ENCODE measurements around the gene KCNMA1.

Gene KCNMA1

GRCh38 chr10:77287647-77288120 lies 349.9 kb downstream of the KCNMA1 start:
- Histone ChIP-seq H3K36me3 (ENCODE audit: control insufficient read depth in 1 of 2, insufficient read depth in 2 of 2, low read depth in 1 of 2, low read length in 2 of 2) (no peaks in the 10 kb centered on the region), H3K9me3 (ENCODE audit: control insufficient read depth, low read length) (no peaks in the 10 kb centered on the region), H3K14ac (ENCODE audit: low read length in 2 of 2) (no peak overlapping the region), H3K4me3 (ENCODE audit: insufficient read depth in 1 of 2, low read depth in 1 of 2, low read length in 2 of 2) (no peak overlapping the region), H3K79me1 (replicated peaks; ENCODE audit: low read length, poor library complexity, severe bottlenecking) (peaks cover 4% of the 10 kb centered on the region), H2AFZ (ENCODE audit: low read depth, low read length) (no peak overlapping the region), H3K27ac (ENCODE audit: low read length, poor library complexity, severe bottlenecking) (no peak overlapping the region), H2BK12ac (ENCODE audit: low read length in 2 of 2) (no peak overlapping the region), H3K27me3 (ENCODE audit: control insufficient read depth in 1 of 2, insufficient read depth in 1 of 2, low read length in 2 of 2) (no peaks in the 10 kb centered on the region), H3K18ac (ENCODE audit: low read depth in 1 of 2, low read length in 2 of 2) (peak overlapping the region in 1 of 2 experiments; percentile 18), H2BK5ac (ENCODE audit: low read depth, low read length, poor library complexity, severe bottlenecking) (no peak overlapping the region), H4K91ac (ENCODE audit: low read length) (no peak overlapping the region), H3K4ac (ENCODE audit: low read depth in 1 of 2, low read length in 2 of 2) (peak overlapping the region in 1 of 2 experiments; percentile 24), H3K23ac (ENCODE audit: low read length in 2 of 2) (no peak overlapping the region), H3K4me2 (ENCODE audit: low read length, poor library complexity, severe bottlenecking) (no peak overlapping the region), H3K9ac (ENCODE audit: low read length) (no peak overlapping the region), H2BK15ac (ENCODE audit: low read depth, poor library complexity, severe bottlenecking) (no peak overlapping the region), H2BK120ac (ENCODE audit: low read depth, low read length) (peak overlapping the region; percentile 7), H3K4me1 (ENCODE audit: control insufficient read depth, insufficient read depth, low read depth, low read length) (peaks cover 14% of the 10 kb centered on the region), H4K8ac (ENCODE audit: low read length) (no peak overlapping the region), H2AK5ac (ENCODE audit: low read length, severe bottlenecking) (peak overlapping the region; percentile 28)
- peak; percentile 21 for DNase-seq
- 64% methylated on average over 2 of the region's 2 CpGs for WGBS

GRCh38 chr10:77286531-77287508 lies 350.8 kb downstream of the KCNMA1 start:
- 76% methylated on average over 5 of the region's 6 CpGs for WGBS

GRCh38 chr10:77285529-77286182 lies 352.0 kb downstream of the KCNMA1 start:
- no peaks in the 10 kb centered on the region for H3K9me3 ChIP-seq (ENCODE audit: control insufficient read depth, low read length)
- H2AK5ac ChIP-seq (ENCODE audit: low read length, severe bottlenecking) = no peak overlapping the region
- no peak overlapping the region for H3K4me3 ChIP-seq (ENCODE audit: insufficient read depth in 1 of 2, low read depth in 1 of 2, low read length in 2 of 2)
- no peak overlapping the region for H2BK120ac ChIP-seq (ENCODE audit: low read depth, low read length)
- H3K4ac ChIP-seq (ENCODE audit: low read depth in 1 of 2, low read length in 2 of 2) = no peak overlapping the region
- peaks cover 4% of the 10 kb centered on the region for H3K79me1 ChIP-seq (replicated peaks; ENCODE audit: low read length, poor library complexity, severe bottlenecking)
- no peak overlapping the region for H3K23ac ChIP-seq (ENCODE audit: low read length in 2 of 2)
- no peak overlapping the region for H2BK15ac ChIP-seq (ENCODE audit: low read depth, poor library complexity, severe bottlenecking)
- no peak overlapping the region for H3K14ac ChIP-seq (ENCODE audit: low read length in 2 of 2)
- H4K8ac ChIP-seq (ENCODE audit: low read length) = no peak overlapping the region
- H3K9ac ChIP-seq (ENCODE audit: low read length) = no peak overlapping the region
- H2AFZ ChIP-seq (ENCODE audit: low read depth, low read length) = no peak overlapping the region
- H2BK12ac ChIP-seq (ENCODE audit: low read length in 2 of 2) = no peak overlapping the region
- H3K4me2 ChIP-seq (ENCODE audit: low read length, poor library complexity, severe bottlenecking) = no peak overlapping the region
- H2BK5ac ChIP-seq (ENCODE audit: low read depth, low read length, poor library complexity, severe bottlenecking) = no peak overlapping the region
- H4K91ac ChIP-seq (ENCODE audit: low read length) = no peak overlapping the region
- no peaks in the 10 kb centered on the region for H3K36me3 ChIP-seq (ENCODE audit: control insufficient read depth in 1 of 2, insufficient read depth in 2 of 2, low read depth in 1 of 2, low read length in 2 of 2)
- H3K4me1 ChIP-seq (ENCODE audit: control insufficient read depth, insufficient read depth, low read depth, low read length) = peaks cover 12% of the 10 kb centered on the region
- H3K27me3 ChIP-seq (ENCODE audit: control insufficient read depth in 1 of 2, insufficient read depth in 1 of 2, low read length in 2 of 2) = no peaks in the 10 kb centered on the region
- 56% methylated on average over 1 of the region's 1 CpG for WGBS
- H3K18ac ChIP-seq (ENCODE audit: low read depth in 1 of 2, low read length in 2 of 2) = no peak overlapping the region
- no peak overlapping the region for H3K27ac ChIP-seq (ENCODE audit: low read length, poor library complexity, severe bottlenecking)
- no peak for DNase-seq

More at GRCh38 chr10:77286531-77287508, 350.8 kb downstream of the KCNMA1 start:
- no peak for DNase-seq
- Histone ChIP-seq H4K8ac (ENCODE audit: low read length) (no peak overlapping the region), H3K79me1 (replicated peaks; ENCODE audit: low read length, poor library complexity, severe bottlenecking) (peaks cover 4% of the 10 kb centered on the region), H3K27me3 (ENCODE audit: control insufficient read depth in 1 of 2, insufficient read depth in 1 of 2, low read length in 2 of 2) (no peaks in the 10 kb centered on the region), H3K4me1 (ENCODE audit: control insufficient read depth, insufficient read depth, low read depth, low read length) (peaks cover 12% of the 10 kb centered on the region), H3K9ac (ENCODE audit: low read length) (no peak overlapping the region), H2BK15ac (ENCODE audit: low read depth, poor library complexity, severe bottlenecking) (no peak overlapping the region), H3K4ac (ENCODE audit: low read depth in 1 of 2, low read length in 2 of 2) (no peak overlapping the region), H3K9me3 (ENCODE audit: control insufficient read depth, low read length) (no peaks in the 10 kb centered on the region), H4K91ac (ENCODE audit: low read length) (no peak overlapping the region), H3K27ac (ENCODE audit: low read length, poor library complexity, severe bottlenecking) (peak overlapping the region; percentile 15), H3K14ac (ENCODE audit: low read length in 2 of 2) (no peak overlapping the region), H3K36me3 (ENCODE audit: control insufficient read depth in 1 of 2, insufficient read depth in 2 of 2, low read depth in 1 of 2, low read length in 2 of 2) (no peaks in the 10 kb centered on the region), H2BK12ac (ENCODE audit: low read length in 2 of 2) (peak overlapping the region in 1 of 2 experiments; percentile 39), H3K4me2 (ENCODE audit: low read length, poor library complexity, severe bottlenecking) (no peak overlapping the region), H3K18ac (ENCODE audit: low read depth in 1 of 2, low read length in 2 of 2) (no peak overlapping the region), H3K23ac (ENCODE audit: low read length in 2 of 2) (no peak overlapping the region), H2AK5ac (ENCODE audit: low read length, severe bottlenecking) (no peak overlapping the region), H2BK120ac (ENCODE audit: low read depth, low read length) (no peak overlapping the region), H3K4me3 (ENCODE audit: insufficient read depth in 1 of 2, low read depth in 1 of 2, low read length in 2 of 2) (no peak overlapping the region), H2AFZ (ENCODE audit: low read depth, low read length) (no peak overlapping the region), H2BK5ac (ENCODE audit: low read depth, low read length, poor library complexity, severe bottlenecking) (no peak overlapping the region)

GRCh38 chr10:77284797-77285196 lies 352.8 kb downstream of the KCNMA1 start:
- no peak overlapping the region for H2AK5ac ChIP-seq (ENCODE audit: low read length, severe bottlenecking)
- no peak overlapping the region for H3K14ac ChIP-seq (ENCODE audit: low read length in 2 of 2)
- H3K27me3 ChIP-seq (ENCODE audit: control insufficient read depth in 1 of 2, insufficient read depth in 1 of 2, low read length in 2 of 2) = no peaks in the 10 kb centered on the region
- H2BK12ac ChIP-seq (ENCODE audit: low read length in 2 of 2) = no peak overlapping the region
- no peak overlapping the region for H2AFZ ChIP-seq (ENCODE audit: low read depth, low read length)
- no peak overlapping the region for H4K91ac ChIP-seq (ENCODE audit: low read length)
- no CpG with 5 or more reads among the region's 6 CpGs for WGBS
- no peak overlapping the region for H2BK120ac ChIP-seq (ENCODE audit: low read depth, low read length)
- peaks cover 10% of the 10 kb centered on the region for H3K4me1 ChIP-seq (ENCODE audit: control insufficient read depth, insufficient read depth, low read depth, low read length)
- no peak overlapping the region for H3K4me2 ChIP-seq (ENCODE audit: low read length, poor library complexity, severe bottlenecking)
- no peak overlapping the region for H3K23ac ChIP-seq (ENCODE audit: low read length in 2 of 2)
- no peaks in the 10 kb centered on the region for H3K9me3 ChIP-seq (ENCODE audit: control insufficient read depth, low read length)
- no peak overlapping the region for H4K8ac ChIP-seq (ENCODE audit: low read length)
- no peak overlapping the region for H2BK15ac ChIP-seq (ENCODE audit: low read depth, poor library complexity, severe bottlenecking)
- peaks cover 4% of the 10 kb centered on the region for H3K79me1 ChIP-seq (replicated peaks; ENCODE audit: low read length, poor library complexity, severe bottlenecking)
- no peak overlapping the region for H3K27ac ChIP-seq (ENCODE audit: low read length, poor library complexity, severe bottlenecking)
- H3K36me3 ChIP-seq (ENCODE audit: control insufficient read depth in 1 of 2, insufficient read depth in 2 of 2, low read depth in 1 of 2, low read length in 2 of 2) = no peaks in the 10 kb centered on the region
- no peak overlapping the region for H3K9ac ChIP-seq (ENCODE audit: low read length)
- H2BK5ac ChIP-seq (ENCODE audit: low read depth, low read length, poor library complexity, severe bottlenecking) = no peak overlapping the region
- no peak overlapping the region for H3K18ac ChIP-seq (ENCODE audit: low read depth in 1 of 2, low read length in 2 of 2)
- H3K4me3 ChIP-seq (ENCODE audit: insufficient read depth in 1 of 2, low read depth in 1 of 2, low read length in 2 of 2) = no peak overlapping the region
- H3K4ac ChIP-seq (ENCODE audit: low read depth in 1 of 2, low read length in 2 of 2) = no peak overlapping the region
- no peak for DNase-seq

Measured in mesenchymal stem cell (in vitro differentiated cells and primary cell).